ENCODE data around the gene PTGIS. TPM values are rescaled to one million over a fixed set of nuclear protein-coding genes. Genes with fewer than 3 reads are reported as not detected.

Gene PTGIS
- total RNA-seq, 3 donors from 2014 or later = 38.7 to 41.7 (median 41.0) TPM

DNA sequence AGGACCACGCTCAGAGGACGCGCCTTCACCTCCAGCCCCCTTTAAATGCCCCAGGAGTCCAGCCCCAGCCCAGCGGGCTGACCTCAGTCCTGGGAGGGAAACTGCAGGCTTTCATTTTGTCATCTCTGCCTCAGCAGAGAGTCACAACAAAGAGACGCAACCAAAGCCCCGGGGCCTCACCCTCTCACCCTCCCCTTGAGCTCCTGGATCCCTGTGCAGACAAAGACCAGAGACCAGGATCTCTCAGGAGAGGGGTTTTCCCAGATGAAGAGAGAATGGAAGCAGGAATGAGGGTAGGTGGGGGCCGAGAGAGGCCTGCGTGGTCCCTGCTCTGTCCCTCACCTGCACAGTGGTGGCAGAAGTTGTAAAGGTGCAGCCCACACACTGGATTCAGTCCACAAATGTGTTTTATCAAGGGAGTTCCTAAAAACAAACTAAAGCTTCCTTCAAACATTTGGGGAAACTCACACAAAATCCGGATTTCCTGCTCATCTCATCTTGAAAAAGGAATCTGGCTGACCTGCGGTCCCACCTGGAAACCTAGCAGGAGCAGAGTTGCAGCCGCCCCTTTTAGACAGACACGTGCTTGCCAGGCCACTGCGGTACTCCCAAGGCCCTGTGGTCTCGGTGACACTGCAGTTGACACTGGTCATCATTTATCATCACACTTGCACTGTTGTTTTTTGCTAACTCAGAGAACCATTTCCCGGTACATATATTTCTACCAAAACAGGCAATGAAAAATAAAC is 27.1 kb downstream of the PTGIS start:
- Histone ChIP-seq H3K36me3 (no peaks in the 10 kb centered on the region), H3K4me1 (no peaks in the 10 kb centered on the region), H3K9me3 (no peaks in the 10 kb centered on the region), H3K27ac (no peak overlapping the region), H3K27me3 (no peaks in the 10 kb centered on the region), H3K4me3 (no peak overlapping the region)
- TF ChIP-seq POLR2A (IDR thresholded peaks at IDR 0.05) (no peak), POLR2AphosphoS5 (IDR thresholded peaks at IDR 0.05) (no peak)
- TF ChIP-seq, protein P1, sequence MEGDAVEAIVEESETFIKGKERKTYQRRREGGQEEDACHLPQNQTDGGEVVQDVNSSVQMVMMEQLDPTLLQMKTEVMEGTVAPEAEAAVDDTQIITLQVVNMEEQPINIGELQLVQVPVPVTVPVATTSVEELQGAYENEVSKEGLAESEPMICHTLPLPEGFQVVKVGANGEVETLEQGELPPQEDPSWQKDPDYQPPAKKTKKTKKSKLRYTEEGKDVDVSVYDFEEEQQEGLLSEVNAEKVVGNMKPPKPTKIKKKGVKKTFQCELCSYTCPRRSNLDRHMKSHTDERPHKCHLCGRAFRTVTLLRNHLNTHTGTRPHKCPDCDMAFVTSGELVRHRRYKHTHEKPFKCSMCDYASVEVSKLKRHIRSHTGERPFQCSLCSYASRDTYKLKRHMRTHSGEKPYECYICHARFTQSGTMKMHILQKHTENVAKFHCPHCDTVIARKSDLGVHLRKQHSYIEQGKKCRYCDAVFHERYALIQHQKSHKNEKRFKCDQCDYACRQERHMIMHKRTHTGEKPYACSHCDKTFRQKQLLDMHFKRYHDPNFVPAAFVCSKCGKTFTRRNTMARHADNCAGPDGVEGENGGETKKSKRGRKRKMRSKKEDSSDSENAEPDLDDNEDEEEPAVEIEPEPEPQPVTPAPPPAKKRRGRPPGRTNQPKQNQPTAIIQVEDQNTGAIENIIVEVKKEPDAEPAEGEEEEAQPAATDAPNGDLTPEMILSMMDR (IDR thresholded peaks at IDR 0.05) = no peak
- intact Hi-C loops (cut with DNase I; ENCODE audit: low total_unique reads) = loop anchor here (10.0 kb wide), 1 partner anchor 64 kb away; no protein-coding TSS in a partner anchor
- DNase-seq (ENCODE audit: low spot score in 2 of 2) = no peak

DNA sequence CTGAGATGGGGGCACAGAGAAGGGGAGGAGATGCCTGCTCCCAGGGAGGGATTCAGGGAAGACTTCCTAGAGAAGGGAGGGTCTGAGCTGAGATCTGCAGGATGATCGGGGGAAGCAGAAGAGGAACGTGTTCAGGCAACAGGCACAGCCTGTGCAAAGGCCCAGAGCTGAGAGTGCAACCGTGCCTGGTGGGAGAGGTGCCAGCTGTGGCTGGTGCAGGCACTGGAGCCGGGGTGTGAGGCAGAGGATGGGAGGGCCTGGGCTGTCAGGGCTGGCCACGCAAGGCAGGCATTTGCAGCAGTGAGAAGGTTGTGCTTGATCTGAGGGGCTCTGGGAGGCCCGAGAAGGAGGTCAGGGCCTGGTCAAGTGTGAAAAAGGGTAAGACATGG is 27.7 kb downstream of the PTGIS start:
- intact Hi-C loops (cut with DNase I; ENCODE audit: low total_unique reads) = loop anchor here (10.0 kb wide), 1 partner anchor 65 kb away; no protein-coding TSS in a partner anchor
- no peaks in the 10 kb centered on the region for H3K9me3 ChIP-seq
- H3K4me1 ChIP-seq = no peaks in the 10 kb centered on the region
- no peak for TF ChIP-seq POLR2A (IDR thresholded peaks at IDR 0.05)
- TF ChIP-seq, protein P1 (IDR thresholded peaks at IDR 0.05) = no peak
- no peaks in the 10 kb centered on the region for H3K27me3 ChIP-seq
- H3K36me3 ChIP-seq = no peaks in the 10 kb centered on the region
- H3K27ac ChIP-seq = no peak overlapping the region
- no peak overlapping the region for H3K4me3 ChIP-seq
- no peak for DNase-seq (ENCODE audit: low spot score in 2 of 2)

GRCh38 chr20:49539481-49540231 is 28.3 kb downstream of the PTGIS start:
- Histone ChIP-seq H3K9me3 (no peaks in the 10 kb centered on the region), H3K4me1 (no peaks in the 10 kb centered on the region), H3K36me3 (no peaks in the 10 kb centered on the region), H3K27me3 (no peaks in the 10 kb centered on the region), H3K27ac (no peak overlapping the region), H3K4me3 (no peak overlapping the region)
- TF ChIP-seq POLR2A (IDR thresholded peaks at IDR 0.05) (no peak), POLR2AphosphoS5 (IDR thresholded peaks at IDR 0.05) (no peak)
- TF ChIP-seq, protein P1 (IDR thresholded peaks at IDR 0.05) = no peak
- DNase-seq (ENCODE audit: low spot score in 2 of 2) = no peak
- intact Hi-C loops (cut with DNase I; ENCODE audit: low total_unique reads) = loop anchor here (2.0 to 10.0 kb wide), 2 partner anchors 55 to 65 kb away; no protein-coding TSS in a partner anchor

GRCh38 chr20:49538950-49539349 is 29.0 kb downstream of the PTGIS start:
- no peaks in the 10 kb centered on the region for H3K4me1 ChIP-seq
- no peak for DNase-seq (ENCODE audit: low spot score in 2 of 2)
- no peaks in the 10 kb centered on the region for H3K27me3 ChIP-seq
- intact Hi-C loops (cut with DNase I; ENCODE audit: low total_unique reads) = loop anchor here (2.0 kb wide), 1 partner anchor 54 kb away; no protein-coding TSS in a partner anchor
- H3K9me3 ChIP-seq = no peaks in the 10 kb centered on the region
- TF ChIP-seq POLR2AphosphoS5 (IDR thresholded peaks at IDR 0.05) (no peak), POLR2A (IDR thresholded peaks at IDR 0.05) (no peak)
- TF ChIP-seq, protein P1 (IDR thresholded peaks at IDR 0.05) = no peak
- H3K36me3 ChIP-seq = no peaks in the 10 kb centered on the region
- no peak overlapping the region for H3K27ac ChIP-seq
- no peak overlapping the region for H3K4me3 ChIP-seq

DNA sequence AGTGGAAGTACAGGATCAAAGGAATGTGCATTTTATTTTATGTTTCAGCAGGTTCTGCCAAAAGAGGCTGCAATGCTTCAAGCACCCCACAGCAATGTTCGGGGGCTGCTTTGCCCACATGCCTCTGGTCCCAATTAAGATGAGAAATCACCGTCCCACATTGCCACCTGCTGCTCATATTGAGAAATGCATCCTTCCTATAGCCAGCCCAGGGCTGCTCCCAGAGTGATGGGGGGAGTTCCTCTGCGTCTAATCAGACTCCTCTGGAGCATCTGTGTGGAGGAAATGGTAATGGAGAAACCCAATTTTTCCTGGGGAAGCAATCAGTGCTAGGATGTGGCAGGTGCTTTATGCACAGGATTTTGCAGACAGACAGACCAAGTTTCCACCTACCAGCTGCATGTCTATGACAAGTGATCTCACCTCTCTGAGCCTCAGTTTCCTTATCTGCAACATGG is 33.7 kb downstream of the PTGIS start:
- TF ChIP-seq, protein P1 (IDR thresholded peaks at IDR 0.05) = peak; percentile 28 to 80 (median 80)
- no peak for TF ChIP-seq POLR2A (IDR thresholded peaks at IDR 0.05)
- H3K27me3 ChIP-seq = no peaks in the 10 kb centered on the region
- no peaks in the 10 kb centered on the region for H3K36me3 ChIP-seq
- H3K4me3 ChIP-seq = no peak overlapping the region
- intact Hi-C loops (cut with DNase I; ENCODE audit: low total_unique reads) = no loop called here
- H3K9me3 ChIP-seq = no peaks in the 10 kb centered on the region
- H3K27ac ChIP-seq = no peak overlapping the region
- no peaks in the 10 kb centered on the region for H3K4me1 ChIP-seq
- no peak for DNase-seq (ENCODE audit: low spot score in 2 of 2)
